22Rv1 (cell line): ENCODE data around the gene YES1.

Experiments used
- CTCF ChIP-seq: fragments of 450-650 bp; IDR thresholded peaks from 2 replicates; pipeline ENCODE4 v1.5.1; 2017; ENCODE audit warnings: mild to moderate bottlenecking
- ZFX ChIP-seq: fragments of 450-650 bp; IDR thresholded peaks from 2 replicates; pipeline ENCODE4 v1.6.1; 2017; ENCODE audit warnings: antibody characterized with exemption, borderline replicate concordance

GRCh38 chr18:754656-755055 is 57.4 kb downstream of the YES1 start:
- no peak for TF ChIP-seq CTCF
- no peak for TF ChIP-seq ZFX
